ENCODE data around the gene PHF1.

DNA sequence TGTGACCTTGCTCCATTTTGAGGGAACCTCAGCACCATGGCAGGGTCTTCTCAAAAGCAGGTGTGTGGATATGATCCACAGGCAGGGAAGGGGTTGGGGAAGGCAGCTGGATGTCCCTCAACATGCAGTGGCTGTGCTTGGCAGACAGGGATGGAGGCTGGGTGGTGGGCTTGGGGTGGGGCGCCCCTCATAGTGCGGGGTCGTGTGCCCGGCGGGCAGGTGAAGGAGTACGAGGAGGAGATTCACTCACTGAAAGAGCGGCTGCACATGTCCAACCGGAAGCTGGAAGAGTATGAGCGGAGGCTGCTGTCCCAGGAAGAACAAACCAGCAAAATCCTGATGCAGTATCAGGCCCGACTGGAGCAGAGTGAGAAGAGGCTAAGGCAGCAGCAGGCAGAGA, 35.5 kb downstream of the PHF1 start:
- TF ChIP-seq FOXP2 (optimal IDR thresholded peaks at IDR 0.05; ENCODE audit: control extremely low read depth, extremely low read length, insufficient read depth), result no peak
- TF ChIP-seq POLR2AphosphoS5 (IDR thresholded peaks at IDR 0.05; ENCODE audit: borderline replicate concordance, low read depth, low read length), result no peak
